ENCODE results near the gene IRF9.

DNA sequence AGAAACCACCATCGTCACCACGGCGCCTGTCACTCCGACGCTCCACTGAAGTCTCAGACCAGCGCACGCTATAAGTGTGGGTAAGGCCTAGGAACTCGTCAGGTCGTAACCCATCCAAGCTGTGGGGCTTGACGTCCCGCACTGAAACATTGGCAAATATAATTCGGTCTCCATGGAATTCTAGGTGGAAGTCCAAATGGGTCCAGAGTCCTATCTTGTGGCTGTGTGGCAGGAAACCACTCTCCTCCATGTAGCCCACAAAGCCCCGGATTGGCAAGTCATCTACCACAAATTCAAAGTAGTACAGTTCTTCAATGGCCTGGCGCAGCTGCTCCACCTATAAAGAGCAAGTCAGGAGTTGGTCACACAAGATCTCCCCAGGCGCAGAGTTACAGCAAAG, 31.9 kb downstream of the IRF9 start:
- no peak for TF ChIP-seq CHD2 (IDR thresholded peaks at IDR 0.05; ENCODE audit: low read depth, low read length)
- TF ChIP-seq RFX1 (IDR thresholded peaks at IDR 0.05): no peak
- TF ChIP-seq PPARG (CRISPR knock-in tag; conservative IDR thresholded peaks at IDR 0.05): no peak
- no peak for TF ChIP-seq ELF1 (CRISPR knock-in tag; IDR thresholded peaks at IDR 0.05)
- TF ChIP-seq, protein P1, sequence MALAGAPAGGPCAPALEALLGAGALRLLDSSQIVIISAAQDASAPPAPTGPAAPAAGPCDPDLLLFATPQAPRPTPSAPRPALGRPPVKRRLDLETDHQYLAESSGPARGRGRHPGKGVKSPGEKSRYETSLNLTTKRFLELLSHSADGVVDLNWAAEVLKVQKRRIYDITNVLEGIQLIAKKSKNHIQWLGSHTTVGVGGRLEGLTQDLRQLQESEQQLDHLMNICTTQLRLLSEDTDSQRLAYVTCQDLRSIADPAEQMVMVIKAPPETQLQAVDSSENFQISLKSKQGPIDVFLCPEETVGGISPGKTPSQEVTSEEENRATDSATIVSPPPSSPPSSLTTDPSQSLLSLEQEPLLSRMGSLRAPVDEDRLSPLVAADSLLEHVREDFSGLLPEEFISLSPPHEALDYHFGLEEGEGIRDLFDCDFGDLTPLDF (CRISPR knock-in tag; IDR thresholded peaks at IDR 0.05): no peak
- TF ChIP-seq, protein P2, sequence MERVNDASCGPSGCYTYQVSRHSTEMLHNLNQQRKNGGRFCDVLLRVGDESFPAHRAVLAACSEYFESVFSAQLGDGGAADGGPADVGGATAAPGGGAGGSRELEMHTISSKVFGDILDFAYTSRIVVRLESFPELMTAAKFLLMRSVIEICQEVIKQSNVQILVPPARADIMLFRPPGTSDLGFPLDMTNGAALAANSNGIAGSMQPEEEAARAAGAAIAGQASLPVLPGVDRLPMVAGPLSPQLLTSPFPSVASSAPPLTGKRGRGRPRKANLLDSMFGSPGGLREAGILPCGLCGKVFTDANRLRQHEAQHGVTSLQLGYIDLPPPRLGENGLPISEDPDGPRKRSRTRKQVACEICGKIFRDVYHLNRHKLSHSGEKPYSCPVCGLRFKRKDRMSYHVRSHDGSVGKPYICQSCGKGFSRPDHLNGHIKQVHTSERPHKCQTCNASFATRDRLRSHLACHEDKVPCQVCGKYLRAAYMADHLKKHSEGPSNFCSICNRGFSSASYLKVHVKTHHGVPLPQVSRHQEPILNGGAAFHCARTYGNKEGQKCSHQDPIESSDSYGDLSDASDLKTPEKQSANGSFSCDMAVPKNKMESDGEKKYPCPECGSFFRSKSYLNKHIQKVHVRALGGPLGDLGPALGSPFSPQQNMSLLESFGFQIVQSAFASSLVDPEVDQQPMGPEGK (CRISPR knock-in tag; IDR thresholded peaks at IDR 0.05): no peak
- TF ChIP-seq, protein P3, sequence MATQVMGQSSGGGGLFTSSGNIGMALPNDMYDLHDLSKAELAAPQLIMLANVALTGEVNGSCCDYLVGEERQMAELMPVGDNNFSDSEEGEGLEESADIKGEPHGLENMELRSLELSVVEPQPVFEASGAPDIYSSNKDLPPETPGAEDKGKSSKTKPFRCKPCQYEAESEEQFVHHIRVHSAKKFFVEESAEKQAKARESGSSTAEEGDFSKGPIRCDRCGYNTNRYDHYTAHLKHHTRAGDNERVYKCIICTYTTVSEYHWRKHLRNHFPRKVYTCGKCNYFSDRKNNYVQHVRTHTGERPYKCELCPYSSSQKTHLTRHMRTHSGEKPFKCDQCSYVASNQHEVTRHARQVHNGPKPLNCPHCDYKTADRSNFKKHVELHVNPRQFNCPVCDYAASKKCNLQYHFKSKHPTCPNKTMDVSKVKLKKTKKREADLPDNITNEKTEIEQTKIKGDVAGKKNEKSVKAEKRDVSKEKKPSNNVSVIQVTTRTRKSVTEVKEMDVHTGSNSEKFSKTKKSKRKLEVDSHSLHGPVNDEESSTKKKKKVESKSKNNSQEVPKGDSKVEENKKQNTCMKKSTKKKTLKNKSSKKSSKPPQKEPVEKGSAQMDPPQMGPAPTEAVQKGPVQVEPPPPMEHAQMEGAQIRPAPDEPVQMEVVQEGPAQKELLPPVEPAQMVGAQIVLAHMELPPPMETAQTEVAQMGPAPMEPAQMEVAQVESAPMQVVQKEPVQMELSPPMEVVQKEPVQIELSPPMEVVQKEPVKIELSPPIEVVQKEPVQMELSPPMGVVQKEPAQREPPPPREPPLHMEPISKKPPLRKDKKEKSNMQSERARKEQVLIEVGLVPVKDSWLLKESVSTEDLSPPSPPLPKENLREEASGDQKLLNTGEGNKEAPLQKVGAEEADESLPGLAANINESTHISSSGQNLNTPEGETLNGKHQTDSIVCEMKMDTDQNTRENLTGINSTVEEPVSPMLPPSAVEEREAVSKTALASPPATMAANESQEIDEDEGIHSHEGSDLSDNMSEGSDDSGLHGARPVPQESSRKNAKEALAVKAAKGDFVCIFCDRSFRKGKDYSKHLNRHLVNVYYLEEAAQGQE (IDR thresholded peaks at IDR 0.05; ENCODE audit: borderline replicate concordance in 1 of 2, low read depth in 1 of 2, low read length in 2 of 2): no peak
- TF ChIP-seq ZSCAN20 (CRISPR knock-in tag; IDR thresholded peaks at IDR 0.05; ENCODE audit: borderline replicate concordance): no peak
- no peak for TF ChIP-seq ZNF562 (CRISPR knock-in tag; IDR thresholded peaks at IDR 0.05; ENCODE audit: borderline replicate concordance)

Measured in HepG2 (cell line).